ENCODE data around the gene OR13J1. TPM values are rescaled to one million over a fixed set of nuclear protein-coding genes. Genes with fewer than 3 reads are reported as not detected.

The OR13J1 gene
- total and polyA plus RNA-seq, 2 experiments from 2014 or later, result 0.15 TPM; not detected in 1

DNA sequence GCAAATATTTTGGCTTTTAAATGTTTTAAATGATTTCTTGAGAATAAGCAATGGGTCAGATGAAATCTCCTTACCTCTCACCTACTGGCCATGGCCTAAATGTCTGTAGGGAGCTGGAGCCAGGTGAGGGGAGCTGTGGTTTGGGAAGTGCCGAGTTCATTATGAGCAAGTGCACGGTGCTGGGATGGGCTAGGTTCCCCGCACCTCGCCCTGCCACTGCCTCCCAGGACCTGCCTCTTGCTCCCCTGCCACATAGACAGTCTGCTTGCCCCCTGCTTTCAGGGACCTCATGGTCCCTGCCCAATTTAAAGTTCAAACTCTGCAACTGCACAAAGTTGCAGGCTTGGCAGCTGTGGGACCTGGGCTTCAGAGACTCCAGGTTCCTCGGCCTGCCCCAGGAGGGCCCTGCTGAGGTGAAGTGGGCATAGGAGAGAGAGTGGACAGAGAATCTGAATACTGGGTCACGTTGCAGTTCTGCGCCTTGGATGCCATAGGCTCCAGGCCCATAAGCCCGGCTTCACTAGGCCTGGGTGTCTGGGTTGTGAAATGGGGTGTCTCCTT lies 5.4 kb downstream of the OR13J1 start (continued):
- TF ChIP-seq, protein P1, sequence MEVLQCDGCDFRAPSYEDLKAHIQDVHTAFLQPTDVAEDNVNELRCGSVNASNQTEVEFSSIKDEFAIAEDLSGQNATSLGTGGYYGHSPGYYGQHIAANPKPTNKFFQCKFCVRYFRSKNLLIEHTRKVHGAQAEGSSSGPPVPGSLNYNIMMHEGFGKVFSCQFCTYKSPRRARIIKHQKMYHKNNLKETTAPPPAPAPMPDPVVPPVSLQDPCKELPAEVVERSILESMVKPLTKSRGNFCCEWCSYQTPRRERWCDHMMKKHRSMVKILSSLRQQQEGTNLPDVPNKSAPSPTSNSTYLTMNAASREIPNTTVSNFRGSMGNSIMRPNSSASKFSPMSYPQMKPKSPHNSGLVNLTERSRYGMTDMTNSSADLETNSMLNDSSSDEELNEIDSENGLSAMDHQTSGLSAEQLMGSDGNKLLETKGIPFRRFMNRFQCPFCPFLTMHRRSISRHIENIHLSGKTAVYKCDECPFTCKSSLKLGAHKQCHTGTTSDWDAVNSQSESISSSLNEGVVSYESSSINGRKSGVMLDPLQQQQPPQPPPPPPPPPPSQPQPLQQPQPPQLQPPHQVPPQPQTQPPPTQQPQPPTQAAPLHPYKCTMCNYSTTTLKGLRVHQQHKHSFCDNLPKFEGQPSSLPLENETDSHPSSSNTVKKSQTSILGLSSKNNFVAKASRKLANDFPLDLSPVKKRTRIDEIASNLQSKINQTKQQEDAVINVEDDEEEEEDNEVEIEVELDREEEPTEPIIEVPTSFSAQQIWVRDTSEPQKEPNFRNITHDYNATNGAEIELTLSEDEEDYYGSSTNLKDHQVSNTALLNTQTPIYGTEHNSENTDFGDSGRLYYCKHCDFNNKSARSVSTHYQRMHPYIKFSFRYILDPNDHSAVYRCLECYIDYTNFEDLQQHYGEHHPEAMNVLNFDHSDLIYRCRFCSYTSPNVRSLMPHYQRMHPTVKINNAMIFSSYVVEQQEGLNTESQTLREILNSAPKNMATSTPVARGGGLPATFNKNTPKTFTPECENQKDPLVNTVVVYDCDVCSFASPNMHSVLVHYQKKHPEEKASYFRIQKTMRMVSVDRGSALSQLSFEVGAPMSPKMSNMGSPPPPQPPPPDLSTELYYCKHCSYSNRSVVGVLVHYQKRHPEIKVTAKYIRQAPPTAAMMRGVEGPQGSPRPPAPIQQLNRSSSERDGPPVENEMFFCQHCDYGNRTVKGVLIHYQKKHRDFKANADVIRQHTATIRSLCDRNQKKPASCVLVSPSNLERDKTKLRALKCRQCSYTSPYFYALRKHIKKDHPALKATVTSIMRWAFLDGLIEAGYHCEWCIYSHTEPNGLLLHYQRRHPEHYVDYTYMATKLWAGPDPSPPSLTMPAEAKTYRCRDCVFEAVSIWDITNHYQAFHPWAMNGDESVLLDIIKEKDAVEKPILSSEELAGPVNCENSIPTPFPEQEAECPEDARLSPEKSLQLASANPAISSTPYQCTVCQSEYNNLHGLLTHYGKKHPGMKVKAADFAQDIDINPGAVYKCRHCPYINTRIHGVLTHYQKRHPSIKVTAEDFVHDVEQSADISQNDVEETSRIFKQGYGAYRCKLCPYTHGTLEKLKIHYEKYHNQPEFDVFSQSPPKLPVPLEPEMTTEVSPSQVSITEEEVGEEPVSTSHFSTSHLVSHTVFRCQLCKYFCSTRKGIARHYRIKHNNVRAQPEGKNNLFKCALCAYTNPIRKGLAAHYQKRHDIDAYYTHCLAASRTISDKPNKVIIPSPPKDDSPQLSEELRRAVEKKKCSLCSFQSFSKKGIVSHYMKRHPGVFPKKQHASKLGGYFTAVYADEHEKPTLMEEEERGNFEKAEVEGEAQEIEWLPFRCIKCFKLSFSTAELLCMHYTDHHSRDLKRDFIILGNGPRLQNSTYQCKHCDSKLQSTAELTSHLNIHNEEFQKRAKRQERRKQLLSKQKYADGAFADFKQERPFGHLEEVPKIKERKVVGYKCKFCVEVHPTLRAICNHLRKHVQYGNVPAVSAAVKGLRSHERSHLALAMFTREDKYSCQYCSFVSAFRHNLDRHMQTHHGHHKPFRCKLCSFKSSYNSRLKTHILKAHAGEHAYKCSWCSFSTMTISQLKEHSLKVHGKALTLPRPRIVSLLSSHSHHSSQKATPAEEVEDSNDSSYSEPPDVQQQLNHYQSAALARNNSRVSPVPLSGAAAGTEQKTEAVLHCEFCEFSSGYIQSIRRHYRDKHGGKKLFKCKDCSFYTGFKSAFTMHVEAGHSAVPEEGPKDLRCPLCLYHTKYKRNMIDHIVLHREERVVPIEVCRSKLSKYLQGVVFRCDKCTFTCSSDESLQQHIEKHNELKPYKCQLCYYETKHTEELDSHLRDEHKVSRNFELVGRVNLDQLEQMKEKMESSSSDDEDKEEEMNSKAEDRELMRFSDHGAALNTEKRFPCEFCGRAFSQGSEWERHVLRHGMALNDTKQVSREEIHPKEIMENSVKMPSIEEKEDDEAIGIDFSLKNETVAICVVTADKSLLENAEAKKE (CRISPR knock-in tag; IDR thresholded peaks at IDR 0.05), result no peak
- TF ChIP-seq STAT1 (IDR thresholded peaks at IDR 0.05; ENCODE audit: unreplicated experiment), result no peak

GRCh38 chr9:35863583-35863982 lies 6.6 kb downstream of the OR13J1 start:
- Histone ChIP-seq H3K4me3 (no peak overlapping the region), H3K4me2 (no peak overlapping the region), H3K9me2 (ENCODE audit: insufficient read depth) (no peaks in the 10 kb centered on the region), H3F3A (replicated peaks; ENCODE audit: low read depth) (no peaks in the 10 kb centered on the region), H3K79me2 (replicated peaks; ENCODE audit: insufficient read depth) (no peaks in the 10 kb centered on the region), H2AFZ (no peak overlapping the region), H3K27ac (ENCODE audit: low read depth) (no peak overlapping the region), H4K20me1 (replicated peaks; ENCODE audit: insufficient read depth) (no peaks in the 10 kb centered on the region), H3K27me3 (ENCODE audit: insufficient read depth) (no peaks in the 10 kb centered on the region), H3K36me3 (ENCODE audit: insufficient read depth) (no peaks in the 10 kb centered on the region), H3K4me1 (ENCODE audit: insufficient read depth) (peaks cover 9% of the 10 kb centered on the region; the same call in 1 of the 2 replicates)
- Mint-ChIP-seq H3K27me3 (ENCODE audit: insufficient read depth, low read depth, poor library complexity) (peaks cover 16% of the 10 kb centered on the region), H3K9me3 (no peaks in the 10 kb centered on the region), H3K36me3 (ENCODE audit: low read depth) (no peaks in the 10 kb centered on the region; the same call in 2 of the 3 replicates), H3K4me3 (no peak overlapping the region), H3K4me1 (peaks cover 13% of the 10 kb centered on the region), H3K27ac (no peak overlapping the region)
- ATAC-seq (no peak), DNase-seq (ENCODE audit: low spot score) (no peak)
- TF ChIP-seq, protein P1 (CRISPR knock-in tag; IDR thresholded peaks at IDR 0.05), result no peak
- TF ChIP-seq STAT1 (IDR thresholded peaks at IDR 0.05; ENCODE audit: unreplicated experiment) (no peak), NANOG (IDR thresholded peaks at IDR 0.05; ENCODE audit: borderline replicate concordance) (no peak), JUNB (IDR thresholded peaks at IDR 0.05; ENCODE audit: unreplicated experiment) (no peak), ZNF114 (CRISPR knock-in tag; IDR thresholded peaks at IDR 0.05) (no peak)

Data from GM23338 (cell line).